SK-N-SH treated with all-trans-retinoic acid at 6 μM for 48 hours (cell line): ENCODE results near the gene EGFL8.

Experiments used
- ATAC-seq: fragments of 200-7000 bp; cut with Tn5 transposase; 3 replicates; pipeline ENCODE4 v1.9.1; 2020; ENCODE audit warnings: mild to moderate bottlenecking, moderate library complexity
- ARNTL ChIP-seq: fragments of 450-650 bp; formaldehyde crosslinking; IDR thresholded peaks from 2 replicates; pipeline ENCODE4 v1.5.0; 2020; ENCODE audit warnings: low read depth, mild to moderate bottlenecking, moderate library complexity, borderline replicate concordance
- BACH2 ChIP-seq: fragments of 250-450 bp; sonication (Bioruptor Pico); IDR thresholded peaks from 2 replicates; pipeline ENCODE4 v1.9.0; 2021; ENCODE audit warnings: mild to moderate bottlenecking, borderline replicate concordance
- CREB5 ChIP-seq: fragments of 250-450 bp; sonication (Bioruptor Pico); IDR thresholded peaks from 2 replicates; pipeline ENCODE4 v1.5.1; 2020; ENCODE audit warnings: low read depth, mild to moderate bottlenecking, moderate library complexity
- CSDC2 ChIP-seq: fragments of 250-450 bp; sonication (Bioruptor Pico); IDR thresholded peaks from 2 replicates; pipeline ENCODE4 v1.5.0; 2020; ENCODE audit warnings: mild to moderate bottlenecking, moderate library complexity
- CSRNP3 ChIP-seq: fragments of 250-450 bp; sonication (Bioruptor Pico); IDR thresholded peaks from 2 replicates; pipeline ENCODE4 v1.5.1; 2021; ENCODE audit warnings: mild to moderate bottlenecking, moderate library complexity
- ESRRG ChIP-seq: fragments of 250-450 bp; sonication (Bioruptor Pico); IDR thresholded peaks from 2 replicates; pipeline ENCODE4 v1.6.1; 2021; ENCODE audit warnings: mild to moderate bottlenecking
- ISL1 ChIP-seq: fragments of 250-450 bp; sonication (Bioruptor Pico); IDR thresholded peaks from 2 replicates; pipeline ENCODE4 v2.1.2; 2022; ENCODE audit warnings: mild to moderate bottlenecking, moderate library complexity
- OSR1 ChIP-seq: fragments of 250-450 bp; sonication (Bioruptor Pico); IDR thresholded peaks from 2 replicates; pipeline ENCODE4 v1.8.0; 2022; ENCODE audit warnings: moderate library complexity, mild to moderate bottlenecking, inconsistent platforms
- PATZ1 ChIP-seq: fragments of 250-450 bp; sonication (Bioruptor Pico); IDR thresholded peaks from 2 replicates; pipeline ENCODE4 v1.8.0; 2020; ENCODE audit warnings: mild to moderate bottlenecking, moderate library complexity, borderline replicate concordance
- POU6F1 ChIP-seq: fragments of 250-450 bp; sonication (Bioruptor Pico); IDR thresholded peaks from 2 replicates; pipeline ENCODE4 v1.8.0; 2021; ENCODE audit warnings: low read depth, mild to moderate bottlenecking, moderate library complexity, borderline replicate concordance
- RARB ChIP-seq: fragments of 250-450 bp; sonication (Bioruptor Pico); IDR thresholded peaks from 2 replicates; pipeline ENCODE4 v1.8.0; 2021; ENCODE audit warnings: mild to moderate bottlenecking, moderate library complexity
- SNAI2 ChIP-seq: fragments of 250-450 bp; sonication (Bioruptor Pico); IDR thresholded peaks from 2 replicates; pipeline ENCODE4 v1.5.0; 2020; ENCODE audit warnings: mild to moderate bottlenecking, moderate library complexity
- TOX ChIP-seq: fragments of 250-450 bp; sonication (Bioruptor Pico); IDR thresholded peaks from 2 replicates; pipeline ENCODE4 v1.8.0; 2021; ENCODE audit warnings: mild to moderate bottlenecking, moderate library complexity, borderline replicate concordance
- TSHZ2 ChIP-seq: fragments of 250-450 bp; sonication (Bioruptor Pico); IDR thresholded peaks from 2 replicates; pipeline ENCODE4 v1.5.0; 2020; ENCODE audit warnings: mild to moderate bottlenecking, moderate library complexity
- ZC3H10 ChIP-seq: fragments of 250-450 bp; sonication (Bioruptor Pico); IDR thresholded peaks from 2 replicates; pipeline ENCODE4 v1.5.1; 2021; ENCODE audit warnings: mild to moderate bottlenecking, moderate library complexity
- ZFP3 ChIP-seq: fragments of 250-450 bp; sonication (Bioruptor Pico); IDR thresholded peaks from 2 replicates; pipeline ENCODE4 v1.5.0; 2020; ENCODE audit warnings: mild to moderate bottlenecking, moderate library complexity
- ZFP30 ChIP-seq: fragments of 450-650 bp; formaldehyde crosslinking; IDR thresholded peaks from 2 replicates; pipeline ENCODE4 v1.5.0; 2022; ENCODE audit warnings: mild to moderate bottlenecking, moderate library complexity
- ZNF565 ChIP-seq: fragments of 450-650 bp; formaldehyde crosslinking; conservative IDR thresholded peaks from 2 replicates; pipeline ENCODE4 v1.5.0; 2020; ENCODE audit warnings: low read depth, mild to moderate bottlenecking, moderate library complexity
- ZNF70 ChIP-seq: fragments of 450-650 bp; formaldehyde crosslinking; IDR thresholded peaks from 2 replicates; pipeline ENCODE4 v1.5.0; 2020; ENCODE audit warnings: mild to moderate bottlenecking, moderate library complexity
- ZNF8 ChIP-seq: fragments of 450-650 bp; formaldehyde crosslinking; IDR thresholded peaks from 2 replicates; pipeline ENCODE4 v1.5.0; 2020; ENCODE audit warnings: mild to moderate bottlenecking, moderate library complexity

EGFL8 gene

GRCh38 chr6:32212076-32212760, 47.8 kb downstream of the EGFL8 start (continued):
- TF ChIP-seq POU6F1, result no peak
- no peak for TF ChIP-seq OSR1 (CRISPR knock-in tag)
- TF ChIP-seq ZNF70, result no peak
- no peak for TF ChIP-seq ISL1
- TF ChIP-seq SNAI2, result no peak
- no peak for TF ChIP-seq ZNF8 (CRISPR knock-in tag)

GRCh38 chr6:32213649-32214048, 49.3 kb downstream of the EGFL8 start:
- no peak for ATAC-seq

GRCh38 chr6:32214126-32214525, 49.7 kb downstream of the EGFL8 start:
- no peak for TF ChIP-seq POU6F1
- no peak for TF ChIP-seq CSDC2 (CRISPR knock-in tag)
- TF ChIP-seq ISL1, result no peak
- TF ChIP-seq ESRRG (CRISPR knock-in tag), result no peak
- no peak for TF ChIP-seq ZNF8 (CRISPR knock-in tag)
- no peak for TF ChIP-seq ZNF70
- TF ChIP-seq ZC3H10 (CRISPR knock-in tag), result no peak
- no peak for TF ChIP-seq RARB (CRISPR knock-in tag)
- no peak for TF ChIP-seq ZFP3 (CRISPR knock-in tag)
- no peak for TF ChIP-seq CSRNP3 (CRISPR knock-in tag)
- TF ChIP-seq ZFP30, result no peak
- TF ChIP-seq ZNF565 (CRISPR knock-in tag), result no peak
- TF ChIP-seq SNAI2, result no peak
- no peak for TF ChIP-seq PATZ1 (CRISPR knock-in tag)
- TF ChIP-seq CREB5 (CRISPR knock-in tag), result no peak
- no peak for TF ChIP-seq TSHZ2 (CRISPR knock-in tag)
- no peak for TF ChIP-seq BACH2 (CRISPR knock-in tag)
- no peak for TF ChIP-seq ARNTL (CRISPR knock-in tag)
- TF ChIP-seq TOX (CRISPR knock-in tag), result no peak
- TF ChIP-seq, all 23 proteins: peak for 0
- no peak for ATAC-seq

More at GRCh38 chr6:32213649-32214048, 49.3 kb downstream of the EGFL8 start:
- TF ChIP-seq OSR1 (CRISPR knock-in tag), result no peak
- TF ChIP-seq ZNF70, result no peak
- TF ChIP-seq ZC3H10 (CRISPR knock-in tag), result no peak
- no peak for TF ChIP-seq ARNTL (CRISPR knock-in tag)
- TF ChIP-seq BACH2 (CRISPR knock-in tag), result no peak
- no peak for TF ChIP-seq ZFP30
- TF ChIP-seq CSDC2 (CRISPR knock-in tag), result no peak
- no peak for TF ChIP-seq ISL1
- no peak for TF ChIP-seq ZNF565 (CRISPR knock-in tag)
